Measurements from ENCODE around the gene DAPL1.

The DAPL1 gene

DNA sequence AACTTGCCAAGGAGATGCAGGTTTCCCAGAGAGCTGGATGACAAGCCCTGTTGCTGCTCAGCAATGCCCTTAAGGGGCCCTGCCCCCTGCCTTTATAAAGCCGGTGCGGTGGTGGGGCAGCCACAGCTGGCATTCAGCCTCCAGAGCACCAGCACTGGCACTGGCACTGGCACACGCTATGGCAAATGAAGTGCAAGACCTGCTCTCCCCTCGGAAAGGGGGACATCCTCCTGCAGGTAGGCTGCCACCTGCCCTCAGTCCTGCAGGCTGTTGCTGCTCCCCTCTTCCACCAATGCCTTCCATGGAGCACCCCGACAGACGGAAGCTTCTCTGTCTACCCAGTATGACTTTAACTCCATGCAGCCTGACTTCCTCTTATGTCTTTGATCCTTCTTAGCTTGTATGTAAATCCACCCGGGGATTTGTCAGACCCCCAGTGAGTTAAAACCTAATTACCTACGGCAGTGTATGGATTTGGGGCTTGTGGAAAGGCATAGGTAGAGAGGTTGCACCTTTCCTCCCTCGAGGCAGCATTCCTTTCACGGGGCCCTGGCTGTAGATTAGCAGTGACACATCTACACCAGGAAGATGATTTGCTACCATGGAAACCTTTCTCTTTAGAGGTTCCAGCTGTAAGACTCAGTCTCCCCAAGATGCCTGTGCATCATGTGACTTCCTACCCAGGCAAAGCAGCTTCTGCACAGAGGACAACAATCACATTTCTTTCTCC is at the start of gene DAPL1:
Gene DAPL1, plus strand, starts transcription at position 123 of the 730 bp plus-strand sequence. Its CDS starts 56 bp downstream, at position 179.
- no peak for DNase-seq (ENCODE audit: low read depth)

DNA sequence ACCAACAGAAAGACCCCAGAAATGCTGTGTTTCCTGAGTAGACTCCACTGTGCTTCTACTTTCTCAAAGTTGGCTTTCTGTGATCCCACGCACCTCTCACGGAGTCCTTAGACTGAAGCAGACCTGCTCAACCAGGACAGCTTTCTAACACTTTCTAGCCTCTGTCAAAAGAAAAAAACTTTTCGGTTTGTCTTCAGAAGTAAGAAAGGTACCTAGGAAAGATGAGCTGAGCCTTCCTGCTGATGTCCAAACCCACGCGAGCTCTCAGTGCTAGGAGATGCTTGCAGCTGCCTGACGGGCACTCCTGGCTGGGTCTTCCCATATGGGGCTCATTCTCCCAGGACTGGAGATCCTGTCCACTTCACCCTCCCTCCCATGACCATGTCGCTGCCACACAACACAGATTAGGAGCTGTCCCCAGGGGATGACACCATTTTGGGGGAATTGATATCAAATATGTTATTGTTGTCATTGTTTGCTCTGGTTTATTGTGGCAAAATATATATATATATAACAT is 49.2 kb upstream of the DAPL1 start:
- no peak for DNase-seq (ENCODE audit: low read depth)

GRCh38 chr2:158746488-158746887 is 48.6 kb upstream of the DAPL1 start:
- no peak for DNase-seq (ENCODE audit: low read depth)

DNA sequence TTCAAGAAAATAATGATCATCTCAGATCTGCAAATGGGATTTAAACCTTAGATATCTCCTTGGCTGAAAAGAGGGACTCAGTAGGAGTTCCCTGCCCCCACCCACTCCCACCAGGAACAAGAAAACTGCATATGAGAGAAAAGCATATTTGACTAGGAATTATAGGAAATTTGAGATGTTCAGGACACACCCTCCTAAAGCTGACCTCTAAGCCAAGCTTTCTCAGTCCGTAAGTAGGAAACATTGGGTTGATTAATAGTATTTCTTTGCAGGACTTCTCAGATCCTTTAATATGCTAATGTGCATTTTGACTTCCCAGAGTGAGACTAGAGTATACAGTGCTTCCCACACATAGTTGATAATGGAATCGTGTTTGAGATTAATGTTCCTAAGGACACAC is 47.8 kb upstream of the DAPL1 start:
- no peak for DNase-seq (ENCODE audit: low read depth)

DNA sequence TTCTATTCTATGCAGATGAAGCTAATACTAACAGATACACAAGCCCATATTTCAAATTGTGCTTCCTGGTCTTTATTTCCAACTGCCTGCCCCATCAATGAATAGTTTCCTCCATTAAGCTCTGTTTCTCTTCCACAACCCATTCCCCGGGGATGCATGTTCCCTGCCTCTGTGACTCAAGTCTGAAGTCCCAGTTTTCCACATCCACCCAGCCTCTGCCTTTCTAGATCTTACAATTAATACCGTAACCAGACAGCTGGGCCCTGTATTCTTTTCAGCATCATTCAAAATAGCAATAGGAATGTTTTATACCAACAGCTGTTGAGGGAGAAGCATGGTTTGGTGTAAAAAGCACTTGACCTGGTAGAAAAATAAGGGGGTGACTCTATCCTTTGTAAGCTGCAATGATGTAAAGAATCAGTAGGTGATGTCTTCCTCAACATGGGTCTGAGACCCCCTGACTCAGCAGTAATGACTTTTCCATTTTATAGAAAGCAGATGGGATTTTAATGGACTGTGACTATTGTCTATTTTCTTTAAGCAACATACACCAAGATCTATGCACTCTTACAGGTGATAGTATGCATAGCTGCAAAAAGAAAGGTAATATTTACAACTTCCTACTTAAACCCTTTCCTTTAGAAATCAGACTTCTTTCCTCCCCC is 46.1 kb upstream of the DAPL1 start:
- DNase-seq (ENCODE audit: low read depth), result no peak

DNA sequence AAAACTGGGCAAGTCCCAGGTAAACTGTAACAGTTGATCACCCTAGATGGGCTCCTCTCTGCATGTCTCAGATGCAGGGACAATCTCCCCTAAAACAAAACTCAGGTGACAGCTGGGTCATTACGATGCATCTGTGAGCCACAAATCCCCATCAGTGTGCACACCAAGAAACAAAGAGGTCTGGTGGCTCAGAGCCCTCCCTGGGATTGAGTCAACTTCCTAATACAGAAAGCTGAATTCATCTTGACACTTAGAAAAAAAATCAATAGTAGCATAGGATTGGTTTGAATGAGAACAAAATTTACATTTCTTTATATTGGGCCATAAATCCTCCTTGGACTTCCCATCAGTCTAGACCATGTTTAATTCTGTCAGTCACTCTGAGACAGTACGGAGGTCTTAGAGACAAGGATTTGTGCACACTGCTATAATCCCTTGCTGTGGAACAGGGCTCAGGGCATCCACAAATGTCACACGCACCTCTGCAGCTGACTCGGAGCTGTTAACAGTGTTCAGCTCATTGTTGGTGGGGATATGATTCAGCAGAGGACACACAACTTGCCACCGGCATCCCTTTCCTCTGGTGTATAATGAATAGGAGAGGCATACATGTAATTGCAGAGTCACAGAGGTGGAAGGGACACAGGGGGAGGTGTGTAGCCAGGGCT is 44.5 kb upstream of the DAPL1 start:
- DNase-seq (ENCODE audit: low read depth), result no peak

DNA sequence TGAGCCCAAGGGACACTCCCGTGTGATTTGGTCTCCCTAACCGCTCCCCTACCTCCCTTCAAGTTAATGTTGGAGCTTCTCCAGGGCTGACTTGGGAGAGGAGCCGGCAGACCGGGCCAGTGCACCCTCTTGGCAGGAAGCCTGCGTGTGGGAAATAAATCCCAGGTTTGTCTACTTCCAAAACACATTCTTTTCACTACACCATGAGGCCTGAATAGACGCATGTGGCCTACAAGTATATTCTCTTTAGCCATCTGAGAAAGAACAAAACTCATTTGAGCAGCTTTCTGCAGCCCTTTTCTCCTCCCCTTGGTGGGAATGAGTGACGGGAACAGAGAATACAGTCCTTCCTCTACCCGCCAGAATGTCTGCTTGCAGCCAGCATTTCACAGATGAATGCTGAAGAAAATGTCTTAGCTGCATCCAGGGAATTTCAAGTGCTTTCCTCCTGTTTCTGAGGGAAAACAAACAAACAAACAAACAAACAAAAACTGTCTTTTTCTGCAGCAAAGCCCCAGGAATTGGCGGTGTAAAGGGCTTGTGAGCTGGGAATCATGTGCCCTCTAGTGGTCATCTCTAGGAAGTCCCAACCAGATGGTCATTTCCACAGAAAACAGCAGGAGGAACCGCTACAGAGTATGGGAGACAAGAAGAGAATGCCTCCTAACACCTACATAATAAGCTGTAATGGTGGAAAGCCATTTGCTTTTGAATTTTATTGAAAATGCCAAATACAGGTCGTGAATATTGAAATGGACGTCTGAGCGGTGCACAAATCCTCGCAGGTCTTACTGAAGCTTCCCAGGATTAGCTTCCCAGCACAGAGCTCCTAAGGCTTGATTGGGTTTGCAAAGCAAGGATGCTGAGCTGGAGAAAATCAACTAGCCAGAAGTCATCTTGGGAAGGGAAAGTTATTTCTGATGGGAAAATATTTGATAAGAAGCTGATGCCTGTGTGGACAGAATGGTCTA is 41.2 kb upstream of the DAPL1 start:
- peak; percentile 36 for DNase-seq (ENCODE audit: low read depth)

DNA sequence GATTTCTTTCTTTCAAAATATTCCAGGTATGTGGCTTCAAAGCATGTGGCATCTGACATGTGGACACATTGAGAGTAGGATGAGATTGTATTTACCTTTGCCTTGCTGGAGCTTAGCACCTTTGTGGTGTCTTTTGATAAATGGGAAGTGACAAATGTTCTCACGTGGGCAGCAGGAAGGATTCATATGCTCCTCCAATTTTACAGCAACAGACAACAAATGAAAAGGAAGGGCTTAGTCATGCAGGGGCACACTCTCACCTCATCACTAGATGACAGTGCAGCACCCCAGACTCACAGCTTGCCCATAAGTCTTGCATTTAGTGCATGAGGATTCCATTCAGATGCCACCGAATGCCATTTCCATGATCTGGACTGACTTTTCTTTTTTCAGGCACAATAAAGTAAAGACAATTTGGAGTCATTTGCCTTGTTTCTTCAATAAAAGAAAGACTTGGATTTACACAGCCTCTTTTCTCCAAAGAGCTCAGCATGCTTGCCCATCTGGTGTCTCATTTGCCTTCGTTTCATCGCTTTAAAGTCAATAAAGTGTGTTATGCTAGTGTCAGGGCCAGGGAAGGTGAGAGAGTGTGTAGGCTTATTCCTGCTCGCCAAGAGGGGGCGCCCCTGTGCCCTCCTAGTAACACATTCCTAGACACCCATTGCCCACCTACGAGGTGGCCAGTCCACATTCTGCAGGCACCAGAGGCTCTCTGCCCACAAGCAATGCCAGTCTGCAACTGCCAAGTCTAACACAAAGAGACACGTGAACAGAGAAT is 39.6 kb upstream of the DAPL1 start:
- DNase-seq (ENCODE audit: low read depth), result no peak

DNA sequence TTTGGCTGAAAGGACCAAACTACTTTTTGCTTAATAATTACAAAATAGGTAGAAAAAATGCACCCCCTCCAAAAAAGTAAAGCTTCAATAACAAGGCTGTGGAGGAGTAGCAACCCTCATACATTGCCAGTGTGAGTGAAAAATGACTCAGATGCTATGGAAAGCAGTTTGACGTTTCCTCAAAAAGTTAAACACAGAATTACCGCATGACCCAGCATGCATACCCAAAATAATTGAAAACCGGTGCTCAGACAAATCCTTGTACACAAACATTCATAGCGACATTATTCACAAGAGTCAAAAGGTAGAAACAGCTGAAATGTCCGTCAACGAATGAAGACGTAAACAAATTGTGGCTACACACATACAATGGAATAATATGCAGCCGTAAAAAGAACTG is 38.8 kb upstream of the DAPL1 start:
- no peak for DNase-seq (ENCODE audit: low read depth)

DNA sequence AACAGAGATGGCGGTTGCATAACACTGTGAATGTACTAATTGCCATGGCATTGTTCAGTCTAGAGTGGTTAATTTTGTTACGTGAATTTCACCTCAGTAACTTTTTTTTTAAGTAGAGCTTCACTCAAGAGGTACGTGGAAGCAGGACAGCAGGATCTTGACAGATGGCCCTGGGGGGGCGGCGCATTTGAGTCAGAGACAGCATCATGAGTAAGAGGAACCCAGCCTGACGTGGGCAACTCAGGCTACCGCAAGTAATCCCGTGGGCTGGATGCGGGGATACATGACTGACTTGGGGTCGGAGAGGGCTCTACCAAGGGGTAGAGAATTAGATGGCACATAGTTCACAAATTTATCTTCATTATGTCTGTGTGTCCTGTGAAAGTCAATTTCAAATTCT is 38.1 kb upstream of the DAPL1 start:
- no peak for DNase-seq (ENCODE audit: low read depth)

- no peak for DNase-seq (ENCODE audit: low read depth)
Measured at GRCh38 chr2:158760887-158761286, 34.2 kb upstream of the DAPL1 start.

DNA sequence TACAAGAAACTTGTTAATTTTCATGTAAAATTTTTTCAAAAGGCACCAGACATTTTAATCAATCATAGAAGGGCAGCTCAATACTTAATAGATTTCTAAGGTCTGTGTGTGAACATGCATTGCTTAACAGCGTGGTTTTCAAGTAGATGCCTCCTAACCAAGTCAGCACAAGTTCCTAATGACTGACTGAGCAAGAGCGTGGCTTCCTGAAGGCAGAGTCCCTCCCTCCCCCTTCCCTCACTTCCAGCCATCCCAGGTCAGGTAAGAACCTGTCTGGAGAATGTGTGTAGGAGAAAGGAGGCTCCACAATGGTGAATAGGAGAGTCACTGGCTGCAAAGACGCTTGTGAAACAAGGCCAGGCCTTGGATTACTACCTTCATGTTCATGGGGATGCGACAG is 33.5 kb upstream of the DAPL1 start:
- DNase-seq (ENCODE audit: low read depth), result peak; percentile 62

DNA sequence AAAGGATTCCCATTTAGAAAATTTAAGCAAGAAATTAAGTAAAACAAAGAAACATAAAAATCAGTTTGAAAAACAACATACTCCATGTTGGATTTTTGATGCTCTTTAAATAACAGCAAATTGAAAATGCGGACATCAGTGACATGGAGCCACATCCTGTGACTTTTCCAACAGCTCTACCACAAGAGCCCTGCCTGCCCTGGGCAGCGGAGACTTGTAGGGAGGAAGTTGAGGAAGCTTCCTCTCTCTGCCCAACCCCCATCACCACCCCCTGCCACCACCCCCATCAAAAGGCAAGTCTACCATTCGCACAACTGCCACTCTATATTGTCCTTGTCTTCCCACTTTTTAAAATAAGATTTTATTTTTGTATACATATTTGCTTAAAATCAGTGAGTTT is 32.8 kb upstream of the DAPL1 start:
- DNase-seq (ENCODE audit: low read depth), result no peak

DNA sequence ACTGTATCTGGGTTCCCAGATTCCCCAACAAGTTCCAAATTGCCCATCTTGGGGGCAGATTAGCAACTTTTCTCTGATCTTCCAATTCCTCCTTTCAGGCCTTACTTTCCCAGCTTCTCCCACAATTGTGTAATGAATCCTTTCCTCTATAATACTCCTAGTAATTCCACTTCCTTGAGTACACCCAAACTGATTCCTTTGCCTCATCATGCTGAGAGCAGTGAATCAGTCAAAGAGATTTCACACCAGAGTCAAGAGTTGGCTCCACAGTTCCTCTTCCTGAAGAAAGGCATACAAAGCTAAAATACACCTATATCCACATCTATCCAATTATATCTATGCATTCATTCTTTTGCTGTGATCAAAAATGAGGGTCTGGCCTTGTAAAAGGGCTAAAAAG is 28.6 kb upstream of the DAPL1 start:
- DNase-seq (ENCODE audit: low read depth), result no peak

- DNase-seq (ENCODE audit: low read depth), result no peak
Measured at GRCh38 chr2:158772306-158773078, 22.6 kb upstream of the DAPL1 start.

DNA sequence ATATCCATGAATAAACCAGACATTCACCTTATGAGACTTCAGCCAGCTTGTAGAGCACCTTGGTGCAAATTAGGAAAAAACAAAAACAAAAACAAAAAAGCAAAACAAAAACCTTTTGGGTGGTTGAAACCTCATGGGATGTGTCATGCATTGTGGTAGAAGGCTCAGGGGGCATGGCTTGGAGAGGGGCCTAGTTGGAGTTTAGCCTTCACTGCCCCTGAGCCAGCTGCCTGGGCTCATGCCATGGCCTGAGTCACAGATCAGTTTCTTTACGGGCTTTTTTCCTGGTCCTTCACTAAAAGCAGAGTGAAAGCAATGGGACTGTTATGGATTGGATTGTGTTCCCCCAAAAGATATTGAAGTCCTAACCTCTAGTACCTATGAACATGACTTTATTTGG is 22.0 kb upstream of the DAPL1 start:
- DNase-seq (ENCODE audit: low read depth), result no peak

DNA sequence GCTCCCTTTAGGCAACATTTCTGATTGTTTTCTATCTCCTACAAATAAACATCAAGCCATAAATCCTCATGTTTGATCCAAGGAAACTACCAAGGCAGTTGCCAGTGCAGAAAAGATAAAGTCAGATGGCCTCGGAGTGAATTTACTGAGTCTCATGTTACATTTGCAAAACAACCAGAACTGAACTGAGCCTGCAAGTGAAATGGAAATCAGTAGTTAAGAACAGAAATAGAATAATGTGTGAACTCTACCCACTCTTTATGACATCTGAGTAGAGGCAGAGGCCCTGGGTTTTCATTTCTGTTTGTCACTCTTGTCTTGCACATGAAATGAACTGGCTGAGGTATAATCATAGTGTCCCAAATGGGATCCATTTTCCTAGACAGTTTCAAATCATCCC is 20.4 kb upstream of the DAPL1 start:
- no peak for DNase-seq (ENCODE audit: low read depth)

DNA sequence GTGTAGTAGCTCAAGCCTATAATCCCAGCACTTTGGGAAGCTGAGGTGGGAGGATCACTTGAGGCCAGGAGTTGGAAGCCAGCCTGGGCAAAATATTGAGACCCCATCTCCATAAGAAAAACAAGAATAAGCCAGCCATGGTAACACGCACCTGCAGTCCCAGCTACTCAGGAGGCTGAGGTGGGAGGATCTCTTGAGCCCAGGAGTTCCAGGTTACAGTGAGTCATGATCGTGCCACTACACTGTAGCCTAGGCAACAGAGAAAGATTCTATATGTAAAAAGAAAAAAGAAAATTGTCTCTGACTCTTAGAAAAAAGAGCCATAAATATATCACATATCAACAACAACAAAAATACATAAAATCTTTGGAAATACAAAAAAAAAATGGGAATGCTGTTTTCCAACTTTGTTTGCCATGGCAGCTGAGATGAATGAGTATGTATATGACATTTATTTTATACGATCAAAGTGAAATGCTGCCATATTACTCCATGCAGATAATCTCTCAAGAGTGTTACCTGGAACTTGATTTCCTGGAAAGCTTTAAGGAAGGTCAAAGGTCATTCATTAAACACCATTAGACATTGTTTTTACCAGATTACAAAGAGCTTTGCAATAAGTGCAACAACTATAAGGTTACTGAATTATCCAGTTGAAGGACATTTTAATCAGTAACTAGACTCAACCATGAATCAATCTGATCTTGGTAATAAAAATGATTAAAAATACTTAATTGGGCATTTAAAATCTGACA is 19.7 kb upstream of the DAPL1 start:
- no peak for DNase-seq (ENCODE audit: low read depth)

DNA sequence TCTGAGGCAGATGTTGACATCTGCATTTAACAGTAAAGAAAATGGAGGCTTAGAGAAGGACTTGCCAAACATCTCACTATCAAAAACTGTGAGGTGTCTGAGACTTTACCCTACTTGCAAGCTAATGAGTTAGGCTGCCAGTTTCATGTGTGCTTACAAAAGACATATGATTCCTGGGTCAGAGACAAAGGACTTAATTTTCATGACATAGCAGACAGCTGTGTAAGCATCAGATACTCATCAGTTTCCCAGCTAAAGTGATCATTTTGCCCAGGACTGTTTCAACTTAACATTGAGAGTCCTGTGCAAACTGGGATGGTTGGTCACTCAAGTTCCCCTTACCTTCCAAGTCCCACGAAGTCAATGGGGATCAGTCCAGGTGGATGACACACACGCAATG is 18.9 kb upstream of the DAPL1 start:
- no peak for DNase-seq (ENCODE audit: low read depth)

DNA sequence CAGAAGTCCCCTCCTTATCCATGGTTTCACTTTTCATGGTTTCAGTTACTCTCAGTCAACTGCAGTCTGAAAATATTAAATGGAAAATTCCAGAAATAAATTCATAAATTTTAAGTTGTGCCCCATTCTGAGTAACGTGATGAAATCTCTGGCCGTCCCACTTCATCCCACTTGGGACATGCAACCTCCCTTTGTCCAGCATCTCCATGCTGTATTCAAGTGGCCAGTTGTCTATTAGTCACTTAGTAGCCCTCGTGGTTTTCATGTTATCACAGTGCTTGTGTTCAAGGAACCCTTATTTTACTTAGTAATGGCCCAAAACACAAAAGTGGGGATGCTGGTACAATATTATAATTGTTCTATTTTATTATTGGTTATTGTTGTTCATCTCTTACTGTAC is 18.0 kb upstream of the DAPL1 start:
- DNase-seq (ENCODE audit: low read depth), result no peak

Measured in HS-5 (cell line).